PFSK-1 (cell line): ENCODE results near the gene SLC66A2.

Experiments used
- FOXP2 ChIP-seq: optimal IDR thresholded peaks from 2 replicates; pipeline ENCODE3; 2011; ENCODE audit warnings: borderline replicate concordance, control low read depth, inconsistent platforms; ENCODE audit not compliant: insufficient read depth; ENCODE audit errors: extremely low read length, extremely low read depth
- POLR2AphosphoS5 ChIP-seq: IDR thresholded peaks from 2 replicates; pipeline ENCODE4 v1.6.1; 2012; ENCODE audit warnings: low read depth, mild to moderate bottlenecking, control low read depth, low read length, moderate library complexity
- SIN3A ChIP-seq: IDR thresholded peaks from 2 replicates; pipeline ENCODE4 v1.6.1; 2012; ENCODE audit warnings: mild to moderate bottlenecking, low read length, moderate library complexity, borderline replicate concordance; ENCODE audit not compliant: insufficient read depth
- TAF1 ChIP-seq: IDR thresholded peaks from 2 replicates; pipeline ENCODE4 v1.6.1; 2012; ENCODE audit warnings: low read length, control low read depth, borderline replicate concordance; ENCODE audit not compliant: insufficient read depth
- TF ChIP-seq, protein P1 (sequence below), 2 experiments: IDR thresholded peaks; 2 replicates each; pipeline versions ENCODE4 v1.6.1 to v1.8.0; 2011 to 2012; ENCODE audit warnings: low read depth in 2 of 2, low read length in 2 of 2, control low read depth in 1 of 2, inconsistent platforms in 1 of 2, mild to moderate bottlenecking in 1 of 2, moderate library complexity in 1 of 2; ENCODE audit not compliant: insufficient read depth in 1 of 2

SLC66A2 gene

DNA sequence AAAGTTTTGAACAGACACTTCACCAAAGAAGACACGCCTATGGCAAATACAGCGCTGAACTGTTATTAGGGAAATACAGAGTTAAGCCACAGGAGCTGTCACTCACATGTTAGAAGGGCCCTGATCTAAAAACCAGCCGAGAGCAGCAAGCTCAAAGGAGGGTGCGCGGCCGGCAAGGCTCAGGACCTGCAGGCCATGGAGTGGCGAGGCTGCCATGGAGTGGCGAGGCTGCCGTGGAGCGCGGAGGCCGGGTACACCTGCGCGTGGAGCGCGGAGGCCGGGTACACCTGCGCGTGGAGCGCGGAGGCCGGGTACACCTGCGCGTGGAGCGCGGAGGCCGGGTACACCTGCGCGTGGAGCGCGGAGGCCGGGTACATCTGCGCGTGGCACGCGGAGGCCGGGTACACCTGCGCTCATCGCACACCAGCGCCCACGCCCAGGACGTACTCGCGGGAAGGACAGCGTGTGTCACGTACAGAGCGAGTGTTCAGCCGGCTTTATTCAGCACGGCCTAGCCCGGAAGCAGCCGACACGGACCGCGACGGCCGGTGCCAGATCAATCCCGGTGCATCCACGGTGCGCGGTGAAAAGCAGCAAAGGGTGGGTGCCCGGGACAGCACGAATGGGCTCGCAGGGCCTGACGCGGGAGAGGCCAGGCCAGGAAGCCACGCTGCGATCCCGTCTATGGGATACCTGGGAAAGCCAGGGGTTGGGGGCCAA lies 68.8 kb downstream of the SLC66A2 start:
- TF ChIP-seq SIN3A (no peak), TAF1 (no peak), FOXP2 (no peak)
- TF ChIP-seq, protein P1, sequence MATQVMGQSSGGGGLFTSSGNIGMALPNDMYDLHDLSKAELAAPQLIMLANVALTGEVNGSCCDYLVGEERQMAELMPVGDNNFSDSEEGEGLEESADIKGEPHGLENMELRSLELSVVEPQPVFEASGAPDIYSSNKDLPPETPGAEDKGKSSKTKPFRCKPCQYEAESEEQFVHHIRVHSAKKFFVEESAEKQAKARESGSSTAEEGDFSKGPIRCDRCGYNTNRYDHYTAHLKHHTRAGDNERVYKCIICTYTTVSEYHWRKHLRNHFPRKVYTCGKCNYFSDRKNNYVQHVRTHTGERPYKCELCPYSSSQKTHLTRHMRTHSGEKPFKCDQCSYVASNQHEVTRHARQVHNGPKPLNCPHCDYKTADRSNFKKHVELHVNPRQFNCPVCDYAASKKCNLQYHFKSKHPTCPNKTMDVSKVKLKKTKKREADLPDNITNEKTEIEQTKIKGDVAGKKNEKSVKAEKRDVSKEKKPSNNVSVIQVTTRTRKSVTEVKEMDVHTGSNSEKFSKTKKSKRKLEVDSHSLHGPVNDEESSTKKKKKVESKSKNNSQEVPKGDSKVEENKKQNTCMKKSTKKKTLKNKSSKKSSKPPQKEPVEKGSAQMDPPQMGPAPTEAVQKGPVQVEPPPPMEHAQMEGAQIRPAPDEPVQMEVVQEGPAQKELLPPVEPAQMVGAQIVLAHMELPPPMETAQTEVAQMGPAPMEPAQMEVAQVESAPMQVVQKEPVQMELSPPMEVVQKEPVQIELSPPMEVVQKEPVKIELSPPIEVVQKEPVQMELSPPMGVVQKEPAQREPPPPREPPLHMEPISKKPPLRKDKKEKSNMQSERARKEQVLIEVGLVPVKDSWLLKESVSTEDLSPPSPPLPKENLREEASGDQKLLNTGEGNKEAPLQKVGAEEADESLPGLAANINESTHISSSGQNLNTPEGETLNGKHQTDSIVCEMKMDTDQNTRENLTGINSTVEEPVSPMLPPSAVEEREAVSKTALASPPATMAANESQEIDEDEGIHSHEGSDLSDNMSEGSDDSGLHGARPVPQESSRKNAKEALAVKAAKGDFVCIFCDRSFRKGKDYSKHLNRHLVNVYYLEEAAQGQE (IDR thresholded peaks at IDR 0.05; ENCODE audit: insufficient read depth in 1 of 2, low read depth in 2 of 2, low read length in 2 of 2): no peak

DNA sequence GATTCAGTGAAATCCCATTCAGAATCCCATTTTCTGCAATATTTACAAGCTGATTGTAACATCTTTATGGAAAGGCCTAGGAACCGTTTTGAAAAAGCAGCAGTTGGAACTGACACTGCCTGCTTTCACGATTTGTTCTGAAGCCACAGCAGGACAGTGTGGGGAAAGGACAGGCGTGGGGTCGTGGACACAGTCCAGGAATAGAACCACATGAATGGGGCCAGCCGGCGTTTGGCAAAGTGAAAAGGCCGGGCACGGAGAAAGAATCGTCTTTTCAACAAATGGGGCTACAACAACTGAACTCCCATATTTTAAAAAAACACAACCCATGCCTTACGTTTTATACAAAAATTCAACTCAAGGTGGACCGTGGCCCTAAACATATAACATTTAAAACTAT lies 69.8 kb downstream of the SLC66A2 start:
- no peak for TF ChIP-seq TAF1
- no peak for TF ChIP-seq POLR2AphosphoS5
- TF ChIP-seq FOXP2: no peak
- TF ChIP-seq, protein P1 (IDR thresholded peaks at IDR 0.05; ENCODE audit: insufficient read depth in 1 of 2, low read depth in 2 of 2, low read length in 2 of 2): no peak
- no peak for TF ChIP-seq SIN3A

- TF ChIP-seq FOXP2 (no peak), SIN3A (no peak), POLR2AphosphoS5 (no peak), TAF1 (no peak)
- TF ChIP-seq, protein P1 (IDR thresholded peaks at IDR 0.05; ENCODE audit: insufficient read depth in 1 of 2, low read depth in 2 of 2, low read length in 2 of 2): no peak
Observed at GRCh38 chr18:79879566-79879965, 71.9 kb downstream of the SLC66A2 start.

DNA sequence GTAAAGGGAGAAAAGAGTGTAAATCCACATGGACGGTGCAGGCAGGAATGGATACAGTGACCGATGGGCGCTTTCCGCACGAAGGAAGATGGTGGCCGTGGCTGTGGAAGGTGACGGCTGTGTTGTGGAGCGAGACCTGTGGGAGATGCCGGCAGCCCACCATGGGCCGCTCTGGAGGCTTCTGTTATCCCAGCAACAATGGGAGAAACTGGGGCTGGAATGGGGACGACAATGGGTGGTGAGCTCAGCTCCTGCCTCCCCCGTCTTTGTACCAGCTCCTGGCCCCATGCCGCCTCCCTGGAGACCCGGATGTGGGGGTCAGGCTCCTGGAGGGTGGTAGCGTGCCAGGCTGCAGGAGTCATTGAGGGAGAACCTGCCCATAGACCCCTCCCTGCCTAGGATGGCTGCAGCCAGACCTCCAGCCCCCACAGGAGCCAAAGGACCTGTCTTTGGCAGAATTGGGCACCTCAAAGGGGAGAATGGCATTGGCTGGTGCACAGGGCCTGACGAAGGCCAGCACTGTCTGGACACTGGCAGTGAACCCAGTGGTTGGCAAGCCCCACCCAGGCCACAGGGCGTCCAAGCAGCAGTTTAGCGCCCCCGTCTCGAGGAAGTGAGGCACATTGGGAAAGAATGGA lies 72.6 kb downstream of the SLC66A2 start:
- TF ChIP-seq POLR2AphosphoS5 (no peak), FOXP2 (no peak), SIN3A (no peak), TAF1 (no peak)
- TF ChIP-seq, protein P1 (IDR thresholded peaks at IDR 0.05; ENCODE audit: insufficient read depth in 1 of 2, low read depth in 2 of 2, low read length in 2 of 2): no peak
